Liver (tissue), 9 donors: ENCODE results near the gene PRPSAP2. TPM values are rescaled to one million over a fixed set of nuclear protein-coding genes. Genes with fewer than 3 reads are reported as not detected.

Experiments
- DNase-seq: peaks from one replicate; pipeline ENCODE4 v3.0.0-alpha.2; 2017; ENCODE audit warnings: low spot score
- H3K27ac ChIP-seq, 2 donors: one replicate each; pipeline ENCODE4 v1.7.0; 2013; ENCODE audit warnings: inconsistent platforms in 2 of 2, low read length in 2 of 2, control low read depth in 1 of 2, low read depth in 1 of 2, mild to moderate bottlenecking in 1 of 2
- H3K27me3 ChIP-seq, 4 donors: one replicate each; pipeline versions ENCODE4 v1.6.1 to v1.7.0; 2013; ENCODE audit warnings: low read length in 3 of 4, inconsistent platforms in 1 of 4, mild to moderate bottlenecking in 1 of 4, moderate library complexity in 1 of 4; ENCODE audit not compliant: control insufficient read depth in 4 of 4, insufficient read depth in 4 of 4
- H3K36me3 ChIP-seq, 4 donors: one replicate each; pipeline versions ENCODE4 v1.6.1 to v1.7.0; 2013; ENCODE audit warnings: low read length in 3 of 4, mild to moderate bottlenecking in 3 of 4, low read depth in 1 of 4, moderate library complexity in 1 of 4; ENCODE audit not compliant: control insufficient read depth in 4 of 4, insufficient read depth in 3 of 4
- H3K4me1 ChIP-seq, 4 donors: one replicate each; pipeline versions ENCODE4 v1.6.1 to v1.7.0; 2013; ENCODE audit warnings: low read length in 3 of 4, mild to moderate bottlenecking in 3 of 4, moderate library complexity in 1 of 4; ENCODE audit not compliant: control insufficient read depth in 4 of 4, insufficient read depth in 4 of 4
- H3K4me3 ChIP-seq, 3 donors: one replicate each; pipeline versions ENCODE4 v1.6.1 to v1.7.0; 2013; ENCODE audit warnings: low read length in 3 of 3, control low read depth in 1 of 3, low read depth in 1 of 3, mild to moderate bottlenecking in 1 of 3
- H3K9ac ChIP-seq, 2 donors: one replicate each; pipeline ENCODE4 v1.7.0; 2013; ENCODE audit warnings: low read length in 2 of 2, mild to moderate bottlenecking in 2 of 2, moderate library complexity in 2 of 2, control low read depth in 1 of 2, low read depth in 1 of 2
- H3K9me3 ChIP-seq, 4 donors: one replicate each; pipeline versions ENCODE4 v1.6.1 to v1.7.0; 2013; ENCODE audit warnings: low read length in 3 of 4; ENCODE audit not compliant: control insufficient read depth in 4 of 4
- EGR1 ChIP-seq, 2 donors: IDR thresholded peaks; 2 replicates each; pipeline ENCODE4 v1.6.1; 2016 to 2018; ENCODE audit warnings: antibody characterized with exemption in 2 of 2, low read depth in 2 of 2
- FOXA1 ChIP-seq: IDR thresholded peaks from 2 replicates; pipeline ENCODE4 v1.6.1; 2016; ENCODE audit warnings: antibody characterized with exemption
- FOXA2 ChIP-seq: IDR thresholded peaks from 2 replicates; pipeline ENCODE4 v1.6.1; 2016; ENCODE audit warnings: antibody characterized with exemption
- HNF4A ChIP-seq, 2 donors: conservative IDR thresholded peaks; 2 replicates each; pipeline ENCODE4 v1.6.1; 2016; ENCODE audit warnings: antibody characterized with exemption in 2 of 2, mild to moderate bottlenecking in 2 of 2
- HNF4G ChIP-seq: IDR thresholded peaks from 2 replicates; pipeline ENCODE4 v1.6.1; 2016; ENCODE audit warnings: antibody characterized with exemption
- JUND ChIP-seq, 2 donors: IDR thresholded peaks; 2 replicates each; pipeline ENCODE4 v1.6.1; 2016; ENCODE audit warnings: antibody characterized with exemption in 2 of 2
- NR2F2 ChIP-seq: IDR thresholded peaks from 2 replicates; pipeline ENCODE4 v1.6.1; 2016; ENCODE audit warnings: antibody characterized with exemption
- RXRA ChIP-seq, 2 donors: IDR thresholded peaks; 2 replicates each; pipeline ENCODE4 v1.6.1; 2017 to 2018; ENCODE audit warnings: antibody characterized with exemption in 2 of 2, mild to moderate bottlenecking in 1 of 2
- SP1 ChIP-seq: IDR thresholded peaks from 2 replicates; pipeline ENCODE4 v1.6.1; 2018; ENCODE audit warnings: antibody characterized with exemption, mild to moderate bottlenecking
- TAF1 ChIP-seq: conservative IDR thresholded peaks from 2 replicates; pipeline ENCODE4 v1.6.1; 2016; ENCODE audit warnings: antibody characterized with exemption, mild to moderate bottlenecking
- YY1 ChIP-seq: IDR thresholded peaks from 2 replicates; pipeline ENCODE4 v1.6.1; 2016; ENCODE audit warnings: antibody characterized with exemption, mild to moderate bottlenecking
- WGBS: extraction: QIAGEN DNeasy Blood & Tissue Kit; methylation state at CpG from one replicate; pipeline ENCODE4 v1.1.7; 2013; 5-methylcytosine and 5-hydroxymethylcytosine counted together
- polyA plus RNA-seq, 2 donors: library from polyadenylated mRNA; stranded (reverse) in 1 of 2; unstranded in 1 of 2; fragments of 200-250 nt in 1 of 2; fragments of >200 nt in 1 of 2; fragmentation: Nextera tagmentation in 1 of 2; extraction: Ambion mirVana in 1 of 2; gene quantifications; one replicate each; pipeline versions ENCODE4 v1.2.1 to v1.2.3, GENCODE V29; 2013 to 2015
- total RNA-seq, 2 donors: library from RNA; depleted of rRNA; stranded (reverse); fragments of >200 nt; gene quantifications; one replicate each; pipeline ENCODE4 v1.2.3, GENCODE V29; 2014
- TF ChIP-seq, protein P1 (sequence below): fragments of 150-350 bp; IDR thresholded peaks from 2 replicates; pipeline ENCODE4 v1.5.1; 2017; ENCODE audit warnings: improper control_type of control experiment, low read depth, low read length; ENCODE audit not compliant: missing input control
- TF ChIP-seq, protein P2 (sequence below): IDR thresholded peaks from 2 replicates; pipeline ENCODE4 v1.6.1; 2016; ENCODE audit warnings: antibody characterized with exemption
- TF ChIP-seq, protein P3 (sequence below): IDR thresholded peaks from 2 replicates; pipeline ENCODE4 v1.6.1; 2016; ENCODE audit warnings: antibody characterized with exemption
- TF ChIP-seq, protein P4 (sequence below): IDR thresholded peaks from 2 replicates; pipeline ENCODE4 v1.6.1; 2016; ENCODE audit warnings: antibody characterized with exemption, mild to moderate bottlenecking
- donor health status: healthy.
- donor health status: healthy.
- donor health status: healthy.
- donor health status: healthy.
- donor health status: healthy.

PRPSAP2 gene
- total and polyA plus RNA-seq, 4 donors = 10.2 to 31.4 (median 16.7) TPM

DNA sequence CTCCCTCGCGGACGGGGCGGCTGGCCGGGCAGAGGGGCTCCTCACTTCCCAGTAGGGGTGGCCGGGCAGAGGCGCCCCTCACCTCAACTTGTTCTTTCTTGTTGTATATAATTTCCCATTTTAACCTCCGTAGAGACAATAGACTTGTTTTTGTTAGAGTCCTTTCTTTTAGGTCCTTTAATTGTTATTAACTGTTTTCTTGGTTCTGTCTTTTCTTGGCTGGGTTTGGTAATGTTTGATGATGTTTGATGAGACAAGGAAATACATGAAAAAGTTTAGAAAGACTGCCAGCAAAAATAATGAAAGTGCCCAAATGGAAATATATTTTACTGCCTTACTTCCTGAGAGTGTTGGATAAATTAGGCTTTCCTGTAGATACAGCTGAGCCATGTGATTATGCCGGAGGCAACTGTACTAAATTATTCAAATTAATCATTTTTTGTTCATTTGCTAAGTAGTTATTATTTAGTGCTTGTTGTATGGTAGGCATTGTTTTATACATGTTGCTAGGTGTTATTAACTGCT lies 30.9 kb downstream of the PRPSAP2 start (continued):
- TF ChIP-seq EGR1 (IDR thresholded peaks at IDR 0.05; ENCODE audit: low read depth in 2 of 2) = no peak

DNA sequence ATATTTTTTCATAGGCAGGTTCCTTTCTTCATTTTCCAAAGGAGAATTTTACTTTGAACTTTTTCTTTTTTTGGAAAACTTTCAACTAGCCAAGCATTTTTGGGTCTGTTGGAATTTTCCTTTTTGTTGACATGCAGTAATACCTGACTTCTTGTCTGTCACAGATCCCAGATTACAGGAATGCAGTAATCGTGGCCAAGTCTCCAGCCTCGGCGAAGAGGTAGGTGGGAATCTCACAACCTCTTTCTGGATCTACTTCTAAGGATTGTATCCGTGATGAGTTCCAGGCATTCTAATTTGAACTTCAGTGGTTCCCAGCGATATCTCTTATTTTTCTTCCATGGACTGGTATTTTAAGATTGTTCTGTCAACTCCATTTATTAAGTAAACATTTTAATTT lies 31.7 kb downstream of the PRPSAP2 start:
- Histone ChIP-seq H3K27me3 (no peaks in the 10 kb centered on the region), H3K4me3 (no peak overlapping the region), H3K4me1 (peaks cover 2 to 7% (median 4%) of the 10 kb centered on the region in 4 donors), H3K27ac (no peak overlapping the region), H3K9me3 (no peaks in the 10 kb centered on the region), H3K9ac (no peak overlapping the region), H3K36me3 (peaks cover 2 to 26% (median 22%) of the 10 kb centered on the region in 4 donors)
- TF ChIP-seq SP1 = no peak
- TF ChIP-seq JUND (IDR thresholded peaks at IDR 0.05) = no peak
- TF ChIP-seq, protein P1, sequence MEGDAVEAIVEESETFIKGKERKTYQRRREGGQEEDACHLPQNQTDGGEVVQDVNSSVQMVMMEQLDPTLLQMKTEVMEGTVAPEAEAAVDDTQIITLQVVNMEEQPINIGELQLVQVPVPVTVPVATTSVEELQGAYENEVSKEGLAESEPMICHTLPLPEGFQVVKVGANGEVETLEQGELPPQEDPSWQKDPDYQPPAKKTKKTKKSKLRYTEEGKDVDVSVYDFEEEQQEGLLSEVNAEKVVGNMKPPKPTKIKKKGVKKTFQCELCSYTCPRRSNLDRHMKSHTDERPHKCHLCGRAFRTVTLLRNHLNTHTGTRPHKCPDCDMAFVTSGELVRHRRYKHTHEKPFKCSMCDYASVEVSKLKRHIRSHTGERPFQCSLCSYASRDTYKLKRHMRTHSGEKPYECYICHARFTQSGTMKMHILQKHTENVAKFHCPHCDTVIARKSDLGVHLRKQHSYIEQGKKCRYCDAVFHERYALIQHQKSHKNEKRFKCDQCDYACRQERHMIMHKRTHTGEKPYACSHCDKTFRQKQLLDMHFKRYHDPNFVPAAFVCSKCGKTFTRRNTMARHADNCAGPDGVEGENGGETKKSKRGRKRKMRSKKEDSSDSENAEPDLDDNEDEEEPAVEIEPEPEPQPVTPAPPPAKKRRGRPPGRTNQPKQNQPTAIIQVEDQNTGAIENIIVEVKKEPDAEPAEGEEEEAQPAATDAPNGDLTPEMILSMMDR = no peak
- TF ChIP-seq, protein P2, sequence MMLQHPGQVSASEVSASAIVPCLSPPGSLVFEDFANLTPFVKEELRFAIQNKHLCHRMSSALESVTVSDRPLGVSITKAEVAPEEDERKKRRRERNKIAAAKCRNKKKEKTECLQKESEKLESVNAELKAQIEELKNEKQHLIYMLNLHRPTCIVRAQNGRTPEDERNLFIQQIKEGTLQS = no peak
- TF ChIP-seq, protein P3, sequence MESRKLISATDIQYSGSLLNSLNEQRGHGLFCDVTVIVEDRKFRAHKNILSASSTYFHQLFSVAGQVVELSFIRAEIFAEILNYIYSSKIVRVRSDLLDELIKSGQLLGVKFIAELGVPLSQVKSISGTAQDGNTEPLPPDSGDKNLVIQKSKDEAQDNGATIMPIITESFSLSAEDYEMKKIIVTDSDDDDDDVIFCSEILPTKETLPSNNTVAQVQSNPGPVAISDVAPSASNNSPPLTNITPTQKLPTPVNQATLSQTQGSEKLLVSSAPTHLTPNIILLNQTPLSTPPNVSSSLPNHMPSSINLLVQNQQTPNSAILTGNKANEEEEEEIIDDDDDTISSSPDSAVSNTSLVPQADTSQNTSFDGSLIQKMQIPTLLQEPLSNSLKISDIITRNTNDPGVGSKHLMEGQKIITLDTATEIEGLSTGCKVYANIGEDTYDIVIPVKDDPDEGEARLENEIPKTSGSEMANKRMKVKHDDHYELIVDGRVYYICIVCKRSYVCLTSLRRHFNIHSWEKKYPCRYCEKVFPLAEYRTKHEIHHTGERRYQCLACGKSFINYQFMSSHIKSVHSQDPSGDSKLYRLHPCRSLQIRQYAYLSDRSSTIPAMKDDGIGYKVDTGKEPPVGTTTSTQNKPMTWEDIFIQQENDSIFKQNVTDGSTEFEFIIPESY = no peak
- no peak for TF ChIP-seq YY1
- TF ChIP-seq, protein P4, sequence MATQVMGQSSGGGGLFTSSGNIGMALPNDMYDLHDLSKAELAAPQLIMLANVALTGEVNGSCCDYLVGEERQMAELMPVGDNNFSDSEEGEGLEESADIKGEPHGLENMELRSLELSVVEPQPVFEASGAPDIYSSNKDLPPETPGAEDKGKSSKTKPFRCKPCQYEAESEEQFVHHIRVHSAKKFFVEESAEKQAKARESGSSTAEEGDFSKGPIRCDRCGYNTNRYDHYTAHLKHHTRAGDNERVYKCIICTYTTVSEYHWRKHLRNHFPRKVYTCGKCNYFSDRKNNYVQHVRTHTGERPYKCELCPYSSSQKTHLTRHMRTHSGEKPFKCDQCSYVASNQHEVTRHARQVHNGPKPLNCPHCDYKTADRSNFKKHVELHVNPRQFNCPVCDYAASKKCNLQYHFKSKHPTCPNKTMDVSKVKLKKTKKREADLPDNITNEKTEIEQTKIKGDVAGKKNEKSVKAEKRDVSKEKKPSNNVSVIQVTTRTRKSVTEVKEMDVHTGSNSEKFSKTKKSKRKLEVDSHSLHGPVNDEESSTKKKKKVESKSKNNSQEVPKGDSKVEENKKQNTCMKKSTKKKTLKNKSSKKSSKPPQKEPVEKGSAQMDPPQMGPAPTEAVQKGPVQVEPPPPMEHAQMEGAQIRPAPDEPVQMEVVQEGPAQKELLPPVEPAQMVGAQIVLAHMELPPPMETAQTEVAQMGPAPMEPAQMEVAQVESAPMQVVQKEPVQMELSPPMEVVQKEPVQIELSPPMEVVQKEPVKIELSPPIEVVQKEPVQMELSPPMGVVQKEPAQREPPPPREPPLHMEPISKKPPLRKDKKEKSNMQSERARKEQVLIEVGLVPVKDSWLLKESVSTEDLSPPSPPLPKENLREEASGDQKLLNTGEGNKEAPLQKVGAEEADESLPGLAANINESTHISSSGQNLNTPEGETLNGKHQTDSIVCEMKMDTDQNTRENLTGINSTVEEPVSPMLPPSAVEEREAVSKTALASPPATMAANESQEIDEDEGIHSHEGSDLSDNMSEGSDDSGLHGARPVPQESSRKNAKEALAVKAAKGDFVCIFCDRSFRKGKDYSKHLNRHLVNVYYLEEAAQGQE = no peak
- TF ChIP-seq TAF1 = no peak
- TF ChIP-seq FOXA1 = no peak
- TF ChIP-seq NR2F2 = no peak
- TF ChIP-seq EGR1 (IDR thresholded peaks at IDR 0.05; ENCODE audit: low read depth in 2 of 2) = no peak
- no peak for TF ChIP-seq FOXA2
- TF ChIP-seq HNF4A (conservative IDR thresholded peaks at IDR 0.05) = no peak
- DNase-seq = no peak
- 50% methylated on average over 5 of the region's 5 CpGs for WGBS

DNA sequence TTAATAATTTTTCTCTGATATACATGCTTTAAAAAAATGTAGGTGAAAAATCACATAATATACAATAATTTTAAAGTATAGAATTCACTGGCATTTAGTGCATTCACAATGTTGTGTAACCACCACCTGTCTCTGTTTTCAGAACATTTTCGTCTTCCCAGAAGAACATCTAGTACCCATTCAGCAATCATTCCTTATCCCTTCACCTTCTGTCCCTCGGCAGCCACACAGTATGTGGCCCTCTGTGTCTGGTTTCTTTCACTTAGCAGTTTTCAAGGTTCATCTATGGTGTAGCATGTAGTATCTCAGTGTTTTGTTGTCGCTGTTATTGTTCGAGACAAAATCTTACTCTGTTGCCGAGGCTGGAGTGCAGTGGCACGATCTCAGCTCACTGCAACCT lies 33.6 kb downstream of the PRPSAP2 start:
- Histone ChIP-seq H3K9me3 (no peaks in the 10 kb centered on the region), H3K27me3 (no peaks in the 10 kb centered on the region), H3K36me3 (peaks cover 2 to 24% (median 17%) of the 10 kb centered on the region in 4 donors), H3K9ac (no peak overlapping the region), H3K4me1 (peaks cover 2 to 7% (median 4%) of the 10 kb centered on the region in 4 donors), H3K27ac (no peak overlapping the region), H3K4me3 (no peak overlapping the region)
- WGBS = 96% methylated on average over 6 of the region's 6 CpGs
- no peak for DNase-seq
- TF ChIP-seq RXRA (IDR thresholded peaks at IDR 0.05) = no peak
- TF ChIP-seq, protein P2 = no peak
- TF ChIP-seq FOXA2 = no peak
- TF ChIP-seq HNF4G = no peak
- TF ChIP-seq, protein P1 = no peak
- no peak for TF ChIP-seq EGR1 (IDR thresholded peaks at IDR 0.05; ENCODE audit: low read depth in 2 of 2)
- TF ChIP-seq HNF4A (conservative IDR thresholded peaks at IDR 0.05) = no peak
- TF ChIP-seq, protein P3 = no peak
- TF ChIP-seq FOXA1 = no peak
- no peak for TF ChIP-seq NR2F2
- no peak for TF ChIP-seq YY1
